Stomach (tissue), 9 donors: Measurements from ENCODE around the gene GPR87. TPM values are rescaled to one million over a fixed set of nuclear protein-coding genes. Genes with fewer than 3 reads are reported as not detected.

Experiments
- DNase-seq, 2 donors: peaks; one replicate each; pipeline versions ENCODE4 v3.0.0 to v3.0.0-alpha.2; 2013 to 2019
- H3K27ac ChIP-seq, 5 donors: fragments of 200-600 bp in 4 of 5; sonication (generic) in 4 of 5; one replicate each; pipeline ENCODE4 v1.5.1; 2013 to 2019; ENCODE audit warnings: mild to moderate bottlenecking in 1 of 5, moderate library complexity in 1 of 5
- H3K27me3 ChIP-seq, 3 donors: fragments of 200-600 bp; sonication (generic); one replicate each; pipeline ENCODE4 v1.5.1; 2017 to 2019; ENCODE audit warnings: mixed run types in 1 of 3
- H3K36me3 ChIP-seq, 4 donors: fragments of 200-600 bp; sonication (generic); 1 replicate in 3 of 4; 2 replicates in 1 of 4; pipeline ENCODE4 v1.5.1; 2016 to 2019
- H3K4me1 ChIP-seq, 4 donors: fragments of 200-600 bp; sonication (generic); one replicate each; pipeline ENCODE4 v1.5.1; 2016 to 2019
- H3K4me3 ChIP-seq, 4 donors: fragments of 200-600 bp; sonication (generic) in 3 of 4; one replicate each; pipeline ENCODE4 v1.5.1; 2016 to 2019; ENCODE audit warnings: mild to moderate bottlenecking in 1 of 4
- H3K9me3 ChIP-seq, 4 donors: fragments of 200-600 bp; sonication (generic); one replicate each; pipeline ENCODE4 v1.5.1; 2016 to 2019
- EP300 ChIP-seq: sonication (generic); formaldehyde crosslinking; IDR thresholded peaks from one replicate; pipeline ENCODE4 v1.6.1; 2017; ENCODE audit warnings: antibody characterized with exemption
- POLR2A ChIP-seq, 4 donors: fragments of 450-650 bp; IDR thresholded peaks; one replicate each; pipeline ENCODE4 v1.6.1; 2016; ENCODE audit warnings: antibody characterized with exemption in 4 of 4, control low read depth in 2 of 4, mild to moderate bottlenecking in 1 of 4, moderate library complexity in 1 of 4
- POLR2AphosphoS5 ChIP-seq, 3 donors: sonication (generic); formaldehyde crosslinking; IDR thresholded peaks; one replicate each; pipeline ENCODE4 v1.6.1; 2016; ENCODE audit warnings: antibody characterized with exemption in 3 of 3
- WGBS, 5 donors: extraction: QIAGEN DNeasy Blood & Tissue Kit in 3 of 5; methylation state at CpG; one replicate each; pipeline versions ENCODE4 v1.1.5 to v1.1.7; 2013 to 2018; 5-methylcytosine and 5-hydroxymethylcytosine counted together
- intact Hi-C: fragments of 100-400 bp; cut with DNase I; formaldehyde crosslinking; loops from one replicate; pipeline ENCODE4 v1.15.1; 2023; ENCODE audit warnings: low total_unique reads
- polyA plus RNA-seq, 3 donors: library from polyadenylated mRNA; stranded (reverse); fragments of 200-250 nt; gene quantifications; one replicate each; pipeline ENCODE4 v1.2.3, GENCODE V29; 2013
- total RNA-seq, 5 donors: library from RNA; depleted of rRNA; stranded (reverse); fragments of >200 nt; gene quantifications; one replicate each; pipeline versions ENCODE4 v1.1.0 to v1.2.3, GENCODE V29; 2014 to 2016
- TF ChIP-seq, protein P1 (sequence below), 7 experiments: fragments of 450-650 bp in 4 of 7; fragments of 200-600 bp in 3 of 7; sonication (generic) in 3 of 7; IDR thresholded peaks; one replicate each; pipeline ENCODE4 v1.5.1; 2016 to 2019; ENCODE audit warnings: antibody characterized with exemption in 7 of 7, control low read depth in 2 of 7, mild to moderate bottlenecking in 1 of 7
- donor health status: healthy with polysubstance abuse.
- donor health status: Bipolar disorder and iron deficiency.
- donor health status: healthy.

Gene GPR87
- total and polyA plus RNA-seq, 8 donors = 0.37 to 32.3 TPM; not detected in 6

DNA sequence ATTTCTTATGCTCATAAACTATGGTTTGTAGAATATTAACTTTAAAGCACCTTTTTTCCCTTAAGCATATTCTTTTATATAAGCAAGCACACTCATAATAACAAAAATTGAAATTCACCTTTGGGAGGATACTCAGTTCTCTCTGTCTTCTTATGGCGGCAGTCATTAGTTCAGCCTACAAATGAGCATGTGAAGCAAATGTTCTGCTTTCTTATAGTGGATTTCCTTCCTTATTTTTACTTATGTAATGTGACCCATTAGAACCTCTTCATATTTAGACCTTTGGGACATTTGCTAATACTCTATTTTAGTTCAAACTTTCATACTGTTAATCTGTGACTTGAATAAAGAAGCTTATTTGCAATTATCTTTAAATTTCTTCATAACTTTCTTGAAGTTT, 12.7 kb upstream of the GPR87 start, which contains the start of gene P2RY13:
Gene P2RY13 (minus strand): TSS at position 187 of the 400 bp plus-strand sequence. CDS start 21 bp downstream, at position 166.
- H3K36me3 ChIP-seq = no peaks in the 10 kb centered on the region
- 82 to 95% (median 86%) methylated on average over 1 of the region's 1 CpG for WGBS, 5 donors
- intact Hi-C loops = no loop called here
- peak in 1 of 3 donors; percentile 16 for TF ChIP-seq POLR2AphosphoS5 (IDR thresholded peaks at IDR 0.05)
- no peak for TF ChIP-seq POLR2A (IDR thresholded peaks at IDR 0.05)
- H3K9me3 ChIP-seq = no peaks in the 10 kb centered on the region
- peak within 1 kb of the TSS in 2 of 4 donors; percentile 21 to 30 for H3K4me3 ChIP-seq
- peaks cover 0 to 17% (median 0%) of the 10 kb centered on the region in 4 donors for H3K4me1 ChIP-seq
- no peak for DNase-seq
- no peaks in the 10 kb centered on the region for H3K27me3 ChIP-seq
- H3K27ac ChIP-seq = peak within 1 kb of the TSS in 2 of 5 donors; percentile 29 to 63

DNA sequence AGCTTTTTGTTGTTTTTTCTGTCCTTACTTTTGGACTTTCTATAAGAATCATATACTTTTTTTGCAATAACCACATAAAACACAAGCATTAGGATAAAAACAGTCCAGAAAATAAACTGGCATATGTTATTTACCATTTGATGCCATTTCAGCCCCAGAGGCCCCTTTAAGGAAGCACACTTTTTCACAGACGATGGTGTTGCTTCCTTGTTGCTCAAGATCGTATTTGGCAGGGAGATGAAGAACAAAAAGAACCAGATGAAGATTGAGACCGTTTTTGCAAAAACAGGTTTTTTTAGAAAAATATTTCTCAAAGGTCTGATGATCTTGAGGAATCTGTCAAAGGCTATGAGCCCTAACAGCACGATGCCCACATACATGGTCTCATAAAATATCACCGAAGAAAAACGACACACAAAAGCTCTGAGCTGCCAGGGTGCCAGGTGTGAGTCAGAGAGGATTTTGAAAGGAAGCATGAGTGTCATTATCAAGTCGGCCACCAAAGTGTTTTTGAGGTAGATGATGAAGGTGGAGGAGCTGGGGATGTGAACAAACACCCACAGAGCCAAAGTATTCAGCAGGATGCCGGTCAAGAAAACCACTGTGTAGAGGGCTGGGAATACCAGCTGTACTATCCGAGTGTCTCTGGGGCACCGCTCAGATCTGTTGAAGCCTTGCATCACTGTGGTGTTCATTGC, 11.8 kb upstream of the GPR87 start:
- peak in 1 of 2 donors; percentile 9 for DNase-seq
- peaks cover 0 to 17% (median 0%) of the 10 kb centered on the region in 4 donors for H3K4me1 ChIP-seq
- H3K36me3 ChIP-seq = no peaks in the 10 kb centered on the region
- WGBS, 5 donors = 49 to 61% (median 59%) methylated on average over 10 of the region's 10 CpGs
- no peaks in the 10 kb centered on the region for H3K27me3 ChIP-seq
- no peak for TF ChIP-seq POLR2AphosphoS5 (IDR thresholded peaks at IDR 0.05)
- TF ChIP-seq, protein P1, sequence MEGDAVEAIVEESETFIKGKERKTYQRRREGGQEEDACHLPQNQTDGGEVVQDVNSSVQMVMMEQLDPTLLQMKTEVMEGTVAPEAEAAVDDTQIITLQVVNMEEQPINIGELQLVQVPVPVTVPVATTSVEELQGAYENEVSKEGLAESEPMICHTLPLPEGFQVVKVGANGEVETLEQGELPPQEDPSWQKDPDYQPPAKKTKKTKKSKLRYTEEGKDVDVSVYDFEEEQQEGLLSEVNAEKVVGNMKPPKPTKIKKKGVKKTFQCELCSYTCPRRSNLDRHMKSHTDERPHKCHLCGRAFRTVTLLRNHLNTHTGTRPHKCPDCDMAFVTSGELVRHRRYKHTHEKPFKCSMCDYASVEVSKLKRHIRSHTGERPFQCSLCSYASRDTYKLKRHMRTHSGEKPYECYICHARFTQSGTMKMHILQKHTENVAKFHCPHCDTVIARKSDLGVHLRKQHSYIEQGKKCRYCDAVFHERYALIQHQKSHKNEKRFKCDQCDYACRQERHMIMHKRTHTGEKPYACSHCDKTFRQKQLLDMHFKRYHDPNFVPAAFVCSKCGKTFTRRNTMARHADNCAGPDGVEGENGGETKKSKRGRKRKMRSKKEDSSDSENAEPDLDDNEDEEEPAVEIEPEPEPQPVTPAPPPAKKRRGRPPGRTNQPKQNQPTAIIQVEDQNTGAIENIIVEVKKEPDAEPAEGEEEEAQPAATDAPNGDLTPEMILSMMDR (IDR thresholded peaks at IDR 0.05) = no peak
- TF ChIP-seq POLR2A (IDR thresholded peaks at IDR 0.05) = no peak
- no peak for TF ChIP-seq EP300
- no peaks in the 10 kb centered on the region for H3K9me3 ChIP-seq
- H3K27ac ChIP-seq = peak overlapping the region in 2 of 5 donors; percentile 29 to 63
- intact Hi-C loops = no loop called here
- peak overlapping the region in 2 of 4 donors; percentile 21 to 30 for H3K4me3 ChIP-seq

DNA sequence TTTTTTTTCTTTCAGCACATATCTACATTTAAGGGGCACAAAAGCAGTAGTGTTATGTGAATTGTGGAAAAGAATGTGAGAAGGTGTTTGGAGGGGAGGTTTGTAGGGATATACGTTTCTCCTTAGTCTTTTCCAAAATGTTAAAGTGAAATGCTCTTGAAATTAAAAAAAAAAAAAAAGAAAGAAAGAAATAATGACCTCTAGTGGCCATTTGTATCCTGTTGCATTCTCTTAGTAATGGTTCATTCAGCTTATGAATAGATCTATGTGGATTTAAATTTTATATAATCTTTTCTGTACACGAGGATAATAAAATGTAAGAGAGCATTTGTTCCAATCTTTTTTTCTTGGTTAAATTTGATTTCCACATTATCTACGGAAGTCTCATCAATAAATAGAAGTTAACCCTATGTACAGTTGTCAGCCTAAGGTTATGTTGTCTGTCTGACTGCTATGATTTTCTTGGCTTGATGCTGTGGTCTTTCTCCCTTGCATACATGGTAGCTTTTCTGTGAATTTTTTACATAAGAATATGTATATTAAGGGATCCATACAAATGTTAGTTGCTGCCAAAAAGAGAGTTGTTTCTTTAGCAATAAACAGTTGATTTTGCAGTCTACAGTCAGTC, 11.1 kb upstream of the GPR87 start:
- intact Hi-C loops = no loop called here
- DNase-seq = peak in 1 of 2 donors; percentile 19
- Histone ChIP-seq H3K9me3 (no peaks in the 10 kb centered on the region), H3K27ac (peak overlapping the region in 2 of 5 donors; percentile 29 to 63), H3K4me3 (peak overlapping the region in 2 of 4 donors; percentile 21 to 30), H3K4me1 (peaks cover 0 to 17% (median 0%) of the 10 kb centered on the region in 4 donors), H3K27me3 (no peaks in the 10 kb centered on the region), H3K36me3 (no peaks in the 10 kb centered on the region)
- 9 to 14% (median 13%) methylated on average over 3 of the region's 3 CpGs for whole genome bisulfite sequencing, 5 donors
- TF ChIP-seq POLR2AphosphoS5 (IDR thresholded peaks at IDR 0.05) = no peak
- TF ChIP-seq, protein P1 (IDR thresholded peaks at IDR 0.05) = peak in 5 of 7 experiments; percentile 11 to 70 (median 54)

DNA sequence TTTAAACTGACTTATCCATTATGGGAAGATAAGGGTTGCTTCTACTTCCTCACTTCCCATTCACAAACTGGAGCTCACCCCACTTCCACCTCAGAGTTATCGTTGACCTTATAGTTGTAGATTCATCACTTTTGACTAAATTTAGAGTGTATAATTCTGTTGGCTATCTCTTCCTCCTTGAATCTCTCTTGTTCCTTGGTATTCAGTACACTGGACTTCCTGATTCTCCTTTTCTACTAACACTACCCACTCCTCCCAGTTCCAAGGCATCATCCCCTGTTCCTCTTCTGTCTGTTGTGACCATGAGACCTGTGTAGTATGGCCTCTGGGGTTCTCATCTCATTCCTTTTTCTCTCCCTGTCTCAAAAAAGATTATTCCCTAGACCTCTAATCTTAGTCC, 5.9 kb upstream of the GPR87 start:
- H3K4me3 ChIP-seq = no peak overlapping the region
- H3K36me3 ChIP-seq = no peaks in the 10 kb centered on the region
- no peaks in the 10 kb centered on the region for H3K4me1 ChIP-seq
- TF ChIP-seq POLR2A (IDR thresholded peaks at IDR 0.05) (no peak), POLR2AphosphoS5 (IDR thresholded peaks at IDR 0.05) (no peak), EP300 (no peak)
- TF ChIP-seq, protein P1 (IDR thresholded peaks at IDR 0.05) = no peak
- no peaks in the 10 kb centered on the region for H3K9me3 ChIP-seq
- no peak overlapping the region for H3K27ac ChIP-seq
- intact Hi-C loops = no loop called here
- no peaks in the 10 kb centered on the region for H3K27me3 ChIP-seq
- DNase-seq = no peak
- 88 to 100% (median 94%) methylated on average over 1 of the region's 1 CpG for WGBS, 5 donors
